ENCODE results near the gene GRK5. TPM values are rescaled to one million over a fixed set of nuclear protein-coding genes. Genes with fewer than 3 reads are reported as not detected.

The GRK5 gene
- polyA plus RNA-seq, 1 experiment, result 20.8 TPM

GRCh38 chr10:119314061-119314460 is 106.7 kb downstream of the GRK5 start:
- ChIA-PET POLR2A (no interaction called here), CTCF (interaction anchor here (0.6 kb wide), 1 partner anchor 14 kb away, joined by 3 read pairs; no protein-coding TSS in a partner anchor)
- no peaks in the 10 kb centered on the region for H3K27me3 ChIP-seq (ENCODE audit: control insufficient read depth, insufficient read depth, low read length)
- H3K4me3 ChIP-seq (ENCODE audit: low read depth, low read length), result no peak overlapping the region
- no peak for TF ChIP-seq CTCF (IDR thresholded peaks at IDR 0.05; ENCODE audit: insufficient read depth, low read depth, low read length)
- H3K36me3 ChIP-seq (ENCODE audit: control insufficient read depth, insufficient read depth, low read length), result no peaks in the 10 kb centered on the region
- DNase-seq (ENCODE audit: low read depth), result no peak

GRCh38 chr10:119314486-119314885 is 107.1 kb downstream of the GRK5 start:
- no peak for DNase-seq (ENCODE audit: low read depth)
- no peak overlapping the region for H3K4me3 ChIP-seq (ENCODE audit: low read depth, low read length)
- CTCF ChIA-PET, result no interaction called here
- no peaks in the 10 kb centered on the region for H3K36me3 ChIP-seq (ENCODE audit: control insufficient read depth, insufficient read depth, low read length)
- no peak for TF ChIP-seq CTCF (IDR thresholded peaks at IDR 0.05; ENCODE audit: insufficient read depth, low read depth, low read length)
- no peaks in the 10 kb centered on the region for H3K27me3 ChIP-seq (ENCODE audit: control insufficient read depth, insufficient read depth, low read length)
- POLR2A ChIA-PET, result no interaction called here

GRCh38 chr10:119315128-119316001 is 108.0 kb downstream of the GRK5 start:
- ChIA-PET CTCF (no interaction called here), POLR2A (no interaction called here)
- TF ChIP-seq CTCF (IDR thresholded peaks at IDR 0.05; ENCODE audit: insufficient read depth, low read depth, low read length), result no peak
- H3K4me3 ChIP-seq (ENCODE audit: low read depth, low read length), result no peak overlapping the region
- peak; percentile 67 for DNase-seq (ENCODE audit: low read depth)
- no peaks in the 10 kb centered on the region for H3K27me3 ChIP-seq (ENCODE audit: control insufficient read depth, insufficient read depth, low read length)
- no peaks in the 10 kb centered on the region for H3K36me3 ChIP-seq (ENCODE audit: control insufficient read depth, insufficient read depth, low read length)

- DNase-seq (ENCODE audit: low read depth), result no peak
- CTCF ChIA-PET, result interaction anchor here (1.5 kb wide), 1 partner anchor 56 kb away, joined by 4 read pairs; no protein-coding TSS in a partner anchor
- no peaks in the 10 kb centered on the region for H3K27me3 ChIP-seq (ENCODE audit: control insufficient read depth, insufficient read depth, low read length)
- no peaks in the 10 kb centered on the region for H3K36me3 ChIP-seq (ENCODE audit: control insufficient read depth, insufficient read depth, low read length)
- POLR2A ChIA-PET, result no interaction called here
- no peak for TF ChIP-seq CTCF (IDR thresholded peaks at IDR 0.05; ENCODE audit: insufficient read depth, low read depth, low read length)
- no peak overlapping the region for H3K4me3 ChIP-seq (ENCODE audit: low read depth, low read length)
These were observed 108.6 kb downstream of the GRK5 start for GRCh38 chr10:119316002-119316358.

GRCh38 chr10:119316729-119317097 is 109.3 kb downstream of the GRK5 start:
- POLR2A ChIA-PET, result no interaction called here
- Histone ChIP-seq H3K27me3 (ENCODE audit: control insufficient read depth, insufficient read depth, low read length) (no peaks in the 10 kb centered on the region), H3K4me3 (ENCODE audit: low read depth, low read length) (no peak overlapping the region), H3K36me3 (ENCODE audit: control insufficient read depth, insufficient read depth, low read length) (no peaks in the 10 kb centered on the region)
- DNase-seq (ENCODE audit: low read depth), result peak; percentile 53
- CTCF ChIA-PET, result interaction anchor here (1.5 kb wide), 1 partner anchor 55 kb away, joined by 4 read pairs; no protein-coding TSS in a partner anchor
- no peak for TF ChIP-seq CTCF (IDR thresholded peaks at IDR 0.05; ENCODE audit: insufficient read depth, low read depth, low read length)

All from BJ (cell line).